ENCODE data around the gene SERPINB5.

GRCh38 chr18:63506336-63506646 is 29.5 kb downstream of the SERPINB5 start:
- TF ChIP-seq CTCF (conservative IDR thresholded peaks at IDR 0.05; ENCODE audit: low read length), result no peak
- no peak for TF ChIP-seq EZH2phosphoT487 (IDR thresholded peaks at IDR 0.05; ENCODE audit: borderline replicate concordance)

Data from Loucy (cell line).